ENCODE data around the gene BPIFB3. TPM values are rescaled to one million over a fixed set of nuclear protein-coding genes. Genes with fewer than 3 reads are reported as not detected.

BPIFB3 gene
- total and polyA plus RNA-seq, 2 experiments from 2014 or later, result not detected

- Histone ChIP-seq H3K4me1 (ENCODE audit: low read depth) (no peaks in the 10 kb centered on the region), H3K36me3 (no peaks in the 10 kb centered on the region), H3K9me3 (ENCODE audit: low read depth) (no peaks in the 10 kb centered on the region)
Observed at GRCh38 chr20:33027769-33028751, 25.6 kb upstream of the BPIFB3 start.

GRCh38 chr20:33028875-33029274 is 24.8 kb upstream of the BPIFB3 start:
- H3K36me3 ChIP-seq, result no peaks in the 10 kb centered on the region
- H3K9me3 ChIP-seq (ENCODE audit: low read depth), result no peaks in the 10 kb centered on the region
- H3K27me3 ChIP-seq, result no peaks in the 10 kb centered on the region
- no peak for DNase-seq (ENCODE audit: low read depth in 1 of 2, low spot score in 1 of 2)
- no peak for TF ChIP-seq CTCF (IDR thresholded peaks at IDR 0.05; ENCODE audit: low read depth, low read length)
- no peak overlapping the region for H3K27ac ChIP-seq
- no peak overlapping the region for H3K4me3 ChIP-seq
- H3K4me1 ChIP-seq (ENCODE audit: low read depth), result no peaks in the 10 kb centered on the region

More at GRCh38 chr20:33027769-33028751, 25.6 kb upstream of the BPIFB3 start:
- DNase-seq (ENCODE audit: low read depth in 1 of 2, low spot score in 1 of 2), result no peak
- Histone ChIP-seq H3K4me3 (no peak overlapping the region), H3K27me3 (no peaks in the 10 kb centered on the region), H3K27ac (no peak overlapping the region)
- no peak for TF ChIP-seq CTCF (IDR thresholded peaks at IDR 0.05; ENCODE audit: low read depth, low read length)

- no peak for DNase-seq (ENCODE audit: low read depth in 1 of 2, low spot score in 1 of 2)
- H3K4me3 ChIP-seq, result no peak overlapping the region
- H3K36me3 ChIP-seq, result no peaks in the 10 kb centered on the region
- no peaks in the 10 kb centered on the region for H3K9me3 ChIP-seq (ENCODE audit: low read depth)
- TF ChIP-seq CTCF (IDR thresholded peaks at IDR 0.05; ENCODE audit: low read depth, low read length), result no peak
- H3K27ac ChIP-seq, result no peak overlapping the region
- no peaks in the 10 kb centered on the region for H3K4me1 ChIP-seq (ENCODE audit: low read depth)
- H3K27me3 ChIP-seq, result no peaks in the 10 kb centered on the region
Observed at GRCh38 chr20:33030076-33030475, 23.6 kb upstream of the BPIFB3 start.

GRCh38 chr20:33030569-33030968 is 23.1 kb upstream of the BPIFB3 start:
- no peak overlapping the region for H3K4me3 ChIP-seq
- no peak for TF ChIP-seq CTCF (IDR thresholded peaks at IDR 0.05; ENCODE audit: low read depth, low read length)
- no peaks in the 10 kb centered on the region for H3K4me1 ChIP-seq (ENCODE audit: low read depth)
- no peaks in the 10 kb centered on the region for H3K27me3 ChIP-seq
- H3K9me3 ChIP-seq (ENCODE audit: low read depth), result no peaks in the 10 kb centered on the region
- H3K36me3 ChIP-seq, result no peaks in the 10 kb centered on the region
- no peak overlapping the region for H3K27ac ChIP-seq
- DNase-seq (ENCODE audit: low read depth in 1 of 2, low spot score in 1 of 2), result no peak

- TF ChIP-seq CTCF (IDR thresholded peaks at IDR 0.05; ENCODE audit: low read depth, low read length), result no peak
- no peaks in the 10 kb centered on the region for H3K36me3 ChIP-seq
- no peak within 1 kb of the TSS for H3K27ac ChIP-seq
- DNase-seq (ENCODE audit: low read depth in 1 of 2, low spot score in 1 of 2), result no peak
- no peaks in the 10 kb centered on the region for H3K27me3 ChIP-seq
- H3K4me3 ChIP-seq, result no peak within 1 kb of the TSS
- H3K9me3 ChIP-seq (ENCODE audit: low read depth), result no peaks in the 10 kb centered on the region
- no peaks in the 10 kb centered on the region for H3K4me1 ChIP-seq (ENCODE audit: low read depth)
Observed at GRCh38 chr20:33031531-33031930, 22.2 kb upstream of the BPIFB3 start, which contains the start of gene BPIFB6. BPIFB6 (plus strand) TSS chr20:33031648; CDS start chr20:33031648, 0 bp downstream.
